ENCODE results near the gene WIPI1.

Gene WIPI1

GRCh38 chr17:68463211-68464019, 6.1 kb upstream of the WIPI1 start:
- H3K4me3 ChIP-seq: no peak overlapping the region
- no peak for DNase-seq (ENCODE audit: low read depth, low spot score)
- H3K9ac ChIP-seq (ENCODE audit: insufficient read length): no peak overlapping the region
- TF ChIP-seq FOXP2 (optimal IDR thresholded peaks at IDR 0.05; ENCODE audit: control extremely low read depth, extremely low read length, insufficient read depth) (no peak), EZH2 (IDR thresholded peaks at IDR 0.05) (no peak), POLR2AphosphoS5 (IDR thresholded peaks at IDR 0.05; ENCODE audit: borderline replicate concordance, low read depth, low read length) (no peak)
- H3K36me3 ChIP-seq (ENCODE audit: insufficient read depth, low read length): no peaks in the 10 kb centered on the region
- no peak overlapping the region for H3K27ac ChIP-seq
- no peaks in the 10 kb centered on the region for H3K9me3 ChIP-seq (ENCODE audit: low read depth, low read length)

GRCh38 chr17:68462381-68463210, 5.3 kb upstream of the WIPI1 start:
- peak; percentile 56 for DNase-seq (ENCODE audit: low read depth, low spot score)
- TF ChIP-seq FOXP2 (optimal IDR thresholded peaks at IDR 0.05; ENCODE audit: control extremely low read depth, extremely low read length, insufficient read depth): no peak
- TF ChIP-seq POLR2AphosphoS5 (IDR thresholded peaks at IDR 0.05; ENCODE audit: borderline replicate concordance, low read depth, low read length): no peak
- no peak for TF ChIP-seq EZH2 (IDR thresholded peaks at IDR 0.05)
- Histone ChIP-seq H3K9ac (ENCODE audit: insufficient read length) (no peak overlapping the region), H3K4me3 (no peak overlapping the region), H3K27ac (no peak overlapping the region), H3K36me3 (ENCODE audit: insufficient read depth, low read length) (no peaks in the 10 kb centered on the region), H3K9me3 (ENCODE audit: low read depth, low read length) (no peaks in the 10 kb centered on the region)

GRCh38 chr17:68461589-68461988, 4.3 kb upstream of the WIPI1 start:
- H3K9me3 ChIP-seq (ENCODE audit: low read depth, low read length): no peaks in the 10 kb centered on the region
- H3K36me3 ChIP-seq (ENCODE audit: insufficient read depth, low read length): no peaks in the 10 kb centered on the region
- DNase-seq (ENCODE audit: low read depth, low spot score): no peak
- H3K4me3 ChIP-seq: no peak overlapping the region
- no peak for TF ChIP-seq FOXP2 (optimal IDR thresholded peaks at IDR 0.05; ENCODE audit: control extremely low read depth, extremely low read length, insufficient read depth)
- no peak for TF ChIP-seq EZH2 (IDR thresholded peaks at IDR 0.05)
- no peak for TF ChIP-seq POLR2AphosphoS5 (IDR thresholded peaks at IDR 0.05; ENCODE audit: borderline replicate concordance, low read depth, low read length)
- no peak overlapping the region for H3K9ac ChIP-seq (ENCODE audit: insufficient read length)
- H3K27ac ChIP-seq: no peak overlapping the region

- Histone ChIP-seq H3K9ac (ENCODE audit: insufficient read length) (no peak overlapping the region), H3K27ac (no peak overlapping the region)
- DNase-seq (ENCODE audit: low read depth, low spot score): no peak
Observed at GRCh38 chr17:68461122-68461539, 3.8 kb upstream of the WIPI1 start.

GRCh38 chr17:68460715-68461114, 3.4 kb upstream of the WIPI1 start:
- no peak overlapping the region for H3K27ac ChIP-seq
- no peaks in the 10 kb centered on the region for H3K9me3 ChIP-seq (ENCODE audit: low read depth, low read length)
- no peak overlapping the region for H3K4me3 ChIP-seq
- no peaks in the 10 kb centered on the region for H3K36me3 ChIP-seq (ENCODE audit: insufficient read depth, low read length)
- no peak overlapping the region for H3K9ac ChIP-seq (ENCODE audit: insufficient read length)
- TF ChIP-seq POLR2AphosphoS5 (IDR thresholded peaks at IDR 0.05; ENCODE audit: borderline replicate concordance, low read depth, low read length) (no peak), FOXP2 (optimal IDR thresholded peaks at IDR 0.05; ENCODE audit: control extremely low read depth, extremely low read length, insufficient read depth) (no peak), EZH2 (IDR thresholded peaks at IDR 0.05) (no peak)
- no peak for DNase-seq (ENCODE audit: low read depth, low spot score)

More at GRCh38 chr17:68461122-68461539, 3.8 kb upstream of the WIPI1 start:
- TF ChIP-seq EZH2 (IDR thresholded peaks at IDR 0.05) (no peak), POLR2AphosphoS5 (IDR thresholded peaks at IDR 0.05; ENCODE audit: borderline replicate concordance, low read depth, low read length) (no peak), FOXP2 (optimal IDR thresholded peaks at IDR 0.05; ENCODE audit: control extremely low read depth, extremely low read length, insufficient read depth) (no peak)
- H3K9me3 ChIP-seq (ENCODE audit: low read depth, low read length): no peaks in the 10 kb centered on the region
- no peaks in the 10 kb centered on the region for H3K36me3 ChIP-seq (ENCODE audit: insufficient read depth, low read length)
- no peak overlapping the region for H3K4me3 ChIP-seq

GRCh38 chr17:68460146-68460545, 2.9 kb upstream of the WIPI1 start:
- TF ChIP-seq FOXP2 (optimal IDR thresholded peaks at IDR 0.05; ENCODE audit: control extremely low read depth, extremely low read length, insufficient read depth) (no peak), POLR2AphosphoS5 (IDR thresholded peaks at IDR 0.05; ENCODE audit: borderline replicate concordance, low read depth, low read length) (no peak), EZH2 (IDR thresholded peaks at IDR 0.05) (no peak)

GRCh38 chr17:68459037-68459639, 1.8 kb upstream of the WIPI1 start:
- H3K9ac ChIP-seq (ENCODE audit: insufficient read length): no peak overlapping the region
- no peak overlapping the region for H3K4me3 ChIP-seq
- no peaks in the 10 kb centered on the region for H3K36me3 ChIP-seq (ENCODE audit: insufficient read depth, low read length)
- DNase-seq (ENCODE audit: low read depth, low spot score): no peak
- no peak overlapping the region for H3K27ac ChIP-seq
- no peaks in the 10 kb centered on the region for H3K9me3 ChIP-seq (ENCODE audit: low read depth, low read length)
- no peak for TF ChIP-seq FOXP2 (optimal IDR thresholded peaks at IDR 0.05; ENCODE audit: control extremely low read depth, extremely low read length, insufficient read depth)
- no peak for TF ChIP-seq POLR2AphosphoS5 (IDR thresholded peaks at IDR 0.05; ENCODE audit: borderline replicate concordance, low read depth, low read length)
- no peak for TF ChIP-seq EZH2 (IDR thresholded peaks at IDR 0.05)

More at GRCh38 chr17:68460146-68460545, 2.9 kb upstream of the WIPI1 start:
- no peak overlapping the region for H3K9ac ChIP-seq (ENCODE audit: insufficient read length)
- no peaks in the 10 kb centered on the region for H3K36me3 ChIP-seq (ENCODE audit: insufficient read depth, low read length)
- DNase-seq (ENCODE audit: low read depth, low spot score): no peak
- no peaks in the 10 kb centered on the region for H3K9me3 ChIP-seq (ENCODE audit: low read depth, low read length)
- H3K4me3 ChIP-seq: no peak overlapping the region
- no peak overlapping the region for H3K27ac ChIP-seq

Measured in SK-N-MC (cell line).